Activated CD8-positive, alpha-beta memory T cell treated with anti-CD3 and anti-CD28 coated beads for 1 hour (primary cell): ENCODE data around the gene DNAH10.
"Not testable (repeated sequence)": the region's sequence is repeated elsewhere in the genome, so short reads cannot be mapped to it uniquely, and the experiment has no call there.

Experiments
- DNase-seq, 2 donors: peaks; one replicate each; pipeline ENCODE4 v3.0.0-alpha.2; 2020; ENCODE audit warnings: low read depth in 1 of 2; ENCODE audit errors: extremely low read depth in 1 of 2

DNAH10 gene

GRCh38 chr12:123788541-123788940 lies 26.4 kb downstream of the DNAH10 start:
- no peak for DNase-seq

GRCh38 chr12:123789422-123789821 lies 27.3 kb downstream of the DNAH10 start:
- DNase-seq = not testable (repeated sequence)

DNA sequence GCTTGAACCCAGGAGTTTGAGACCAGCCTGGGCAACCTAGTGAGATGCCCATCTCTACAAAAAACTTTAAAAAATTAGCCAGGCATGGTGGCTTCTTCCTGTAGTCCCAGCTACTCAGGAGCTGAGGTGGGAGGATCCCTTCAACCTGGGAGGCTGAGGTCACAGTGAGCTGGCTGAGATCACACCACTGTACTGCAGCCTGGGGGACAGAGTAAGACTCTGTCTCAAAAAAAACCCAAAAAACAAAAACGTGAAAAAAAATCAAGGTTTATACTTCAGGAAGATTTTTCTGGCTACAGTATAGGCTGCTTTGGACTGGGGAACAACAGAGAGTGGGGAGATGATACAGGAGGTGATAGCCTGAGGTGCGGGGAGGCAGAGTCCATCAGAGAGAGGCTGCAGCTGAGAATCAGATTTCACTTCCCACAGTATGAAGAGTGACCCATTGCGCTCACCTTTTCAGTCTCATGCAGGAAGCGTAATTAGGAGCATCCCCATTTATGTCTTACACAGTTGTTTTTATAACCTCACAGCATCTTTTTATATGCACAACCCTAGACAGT lies 28.9 kb downstream of the DNAH10 start:
- DNase-seq = no peak

DNA sequence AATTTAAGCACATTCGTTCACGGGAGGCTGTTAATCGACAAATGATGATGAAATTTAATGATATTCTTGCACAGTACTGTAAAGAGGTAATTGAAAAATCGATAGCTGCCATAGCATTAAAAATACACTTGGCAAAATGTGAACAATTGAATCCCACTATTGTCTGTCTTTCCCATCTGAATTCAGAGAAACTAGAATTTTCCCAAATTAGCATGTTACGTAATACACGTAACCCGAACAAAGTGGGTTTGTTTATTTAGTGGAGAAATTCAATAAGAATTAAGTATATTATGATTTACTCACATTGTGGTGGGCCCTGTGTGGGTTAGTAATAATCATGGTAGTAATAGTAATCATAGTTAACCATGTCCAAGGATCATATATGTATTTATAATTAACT lies 31.9 kb downstream of the DNAH10 start:
- DNase-seq = no peak

GRCh38 chr12:123798518-123798917 lies 36.4 kb downstream of the DNAH10 start:
- no peak for DNase-seq

GRCh38 chr12:123799227-123799626 lies 37.1 kb downstream of the DNAH10 start:
- DNase-seq = no peak

- DNase-seq = no peak
Observed at GRCh38 chr12:123801573-123802178, 39.6 kb downstream of the DNAH10 start.

DNA sequence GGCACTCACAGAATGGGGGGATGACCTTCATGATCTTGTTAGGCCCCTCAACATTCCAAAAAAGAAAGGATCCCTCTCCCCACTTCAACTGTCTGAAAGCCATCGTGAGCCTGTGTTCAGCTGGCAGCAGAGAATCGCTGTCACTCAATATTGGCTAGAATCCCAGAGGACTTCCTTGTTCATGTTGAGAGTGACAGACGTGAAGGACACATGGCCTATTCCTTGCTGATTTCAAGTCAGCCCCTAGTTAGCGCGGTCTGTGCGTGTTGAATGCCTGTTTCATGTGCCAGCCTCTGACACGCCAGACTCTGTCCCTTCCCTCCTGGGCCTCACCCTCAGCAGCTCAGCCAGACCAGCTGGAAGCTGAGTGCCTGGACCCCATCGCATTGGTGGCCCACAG lies 43.1 kb downstream of the DNAH10 start:
- DNase-seq = no peak

DNA sequence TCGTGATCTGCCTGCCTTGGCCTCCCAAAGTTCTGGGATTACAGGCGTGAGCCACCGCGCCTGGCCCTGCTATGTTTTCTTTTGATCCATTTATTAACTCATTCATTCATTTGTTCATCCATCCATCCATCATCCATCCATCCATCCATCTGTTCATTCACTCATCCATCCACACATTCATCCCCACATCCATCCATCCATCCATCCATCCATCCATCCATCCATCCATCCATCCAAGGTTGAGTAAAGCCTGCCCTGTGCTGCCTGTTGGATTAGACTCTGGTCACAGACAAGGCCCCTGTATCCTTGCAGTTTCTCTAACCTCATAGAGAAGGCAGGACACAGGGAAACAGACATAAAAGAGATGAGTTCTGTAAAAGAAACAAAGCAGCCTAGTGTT lies 44.9 kb downstream of the DNAH10 start:
- no peak for DNase-seq

DNA sequence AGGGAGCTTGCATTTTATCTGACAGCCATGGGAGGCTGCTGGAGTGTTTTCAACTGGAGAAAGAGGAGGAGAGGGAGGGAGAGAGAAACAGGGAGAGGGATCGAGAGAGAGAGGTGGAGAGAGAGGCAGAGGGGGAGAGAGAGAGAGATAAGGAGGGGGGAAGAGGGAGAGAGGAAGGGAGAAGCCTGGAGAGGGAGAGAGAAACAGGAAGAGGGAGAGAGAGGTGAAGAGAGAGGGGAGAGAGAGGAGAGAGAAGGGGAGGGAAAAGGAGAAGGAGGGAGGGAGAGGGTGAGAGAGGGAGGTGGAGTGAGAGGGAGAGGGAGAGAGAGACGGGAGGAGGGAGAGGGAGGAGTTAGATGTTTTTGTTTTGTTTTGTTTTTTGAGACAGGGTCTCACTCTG lies 45.6 kb downstream of the DNAH10 start:
- no peak for DNase-seq

- no peak for DNase-seq
Observed at GRCh38 chr12:123808167-123808566, 46.1 kb downstream of the DNAH10 start.

DNA sequence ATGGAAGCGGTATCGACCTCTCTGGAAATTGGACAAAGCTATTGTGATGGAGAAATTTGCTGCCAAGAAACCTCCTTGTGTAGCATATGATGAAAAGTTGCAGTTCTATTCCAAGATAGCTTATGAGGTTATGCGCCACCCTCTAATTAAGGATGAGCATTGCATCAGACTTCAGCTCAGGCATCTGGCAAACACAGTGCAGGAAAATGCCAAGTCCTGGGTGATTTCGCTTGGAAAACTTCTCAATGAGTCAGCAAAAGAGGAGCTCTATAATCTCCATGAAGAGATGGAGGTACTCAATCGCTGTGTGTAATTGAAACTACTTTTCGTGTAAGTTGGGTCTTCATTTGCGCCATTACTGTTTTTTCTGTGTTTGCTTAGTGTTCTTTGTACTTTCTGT lies 51.2 kb downstream of the DNAH10 start:
- no peak for DNase-seq

DNA sequence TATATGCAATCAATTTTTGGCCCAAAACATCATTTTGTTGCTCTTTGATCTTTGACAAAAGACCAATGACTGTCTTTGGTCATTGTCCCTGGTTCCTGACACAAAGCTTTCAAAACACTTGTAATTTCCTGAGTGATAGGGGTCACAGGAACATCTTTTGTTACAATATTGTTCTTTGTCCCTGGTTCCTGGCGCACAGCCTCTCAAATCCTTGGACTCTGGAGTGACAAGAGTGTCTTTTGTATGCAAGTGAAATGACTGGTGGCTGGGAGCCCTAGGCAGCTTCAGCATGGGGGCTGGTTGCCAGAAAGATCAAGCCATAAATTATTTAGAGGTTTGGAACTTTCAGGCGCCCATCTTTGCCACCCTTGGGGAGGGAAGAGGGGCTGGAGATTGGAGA lies 53.9 kb downstream of the DNAH10 start:
- DNase-seq = no peak

GRCh38 chr12:123816896-123817537 lies 54.9 kb downstream of the DNAH10 start:
- no peak for DNase-seq

GRCh38 chr12:123822804-123823203 lies 60.7 kb downstream of the DNAH10 start:
- no peak for DNase-seq

DNA sequence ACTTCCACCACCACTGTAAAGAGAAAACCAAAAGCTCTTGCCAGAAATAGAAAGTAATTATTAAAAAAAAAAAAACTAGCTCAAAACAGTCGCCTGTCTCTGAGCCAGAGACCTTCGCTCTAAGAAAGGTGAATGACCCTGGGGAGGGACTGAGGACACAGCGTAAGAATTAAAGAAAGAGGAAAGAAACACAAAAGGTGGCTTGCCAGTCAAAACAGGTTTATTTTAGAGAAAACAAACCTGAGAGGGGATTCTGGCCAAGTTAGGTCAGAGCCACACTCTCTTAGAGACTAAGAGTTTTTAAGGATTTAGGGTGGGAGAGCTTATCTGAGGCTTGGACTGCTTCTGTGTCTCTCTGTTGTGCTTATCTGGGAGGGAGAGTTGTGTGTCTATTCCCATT lies 66.0 kb downstream of the DNAH10 start:
- DNase-seq = no peak

DNA sequence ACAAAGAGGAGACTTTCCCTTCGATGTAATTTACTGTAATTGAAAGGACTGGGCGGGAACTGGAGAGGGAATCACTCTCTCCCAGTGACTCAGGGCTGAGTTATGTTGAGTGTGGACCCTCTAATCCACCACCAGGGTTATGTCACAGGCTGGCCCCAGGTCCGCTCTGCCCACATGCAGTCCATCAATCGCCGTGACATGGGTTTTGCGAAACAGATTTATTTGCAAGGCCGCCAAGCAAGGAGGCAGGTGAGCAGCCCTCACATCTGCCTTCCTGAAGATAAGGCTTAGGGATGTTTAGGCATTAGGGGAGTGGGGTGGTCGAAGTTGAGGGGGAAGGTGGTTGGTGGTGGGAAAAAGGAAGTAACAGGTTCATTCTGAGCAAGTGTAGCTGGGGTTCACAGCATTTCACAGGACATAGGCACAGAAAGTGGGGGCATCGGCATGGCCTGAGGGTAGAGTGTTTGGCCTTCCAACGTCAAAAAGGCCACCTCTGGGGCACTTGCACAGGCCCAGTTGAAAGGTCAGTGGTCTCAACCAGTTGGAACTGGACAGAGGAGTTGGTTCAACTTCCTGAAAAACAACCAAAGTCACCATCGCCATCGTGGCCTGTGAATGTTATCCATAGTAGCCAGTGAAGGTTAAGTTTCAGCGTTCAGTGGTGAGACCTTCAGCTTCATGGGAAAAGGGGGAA lies 66.9 kb downstream of the DNAH10 start:
- DNase-seq = no peak

- no peak for DNase-seq
Observed at GRCh38 chr12:123829561-123829960, 67.5 kb downstream of the DNAH10 start.

DNA sequence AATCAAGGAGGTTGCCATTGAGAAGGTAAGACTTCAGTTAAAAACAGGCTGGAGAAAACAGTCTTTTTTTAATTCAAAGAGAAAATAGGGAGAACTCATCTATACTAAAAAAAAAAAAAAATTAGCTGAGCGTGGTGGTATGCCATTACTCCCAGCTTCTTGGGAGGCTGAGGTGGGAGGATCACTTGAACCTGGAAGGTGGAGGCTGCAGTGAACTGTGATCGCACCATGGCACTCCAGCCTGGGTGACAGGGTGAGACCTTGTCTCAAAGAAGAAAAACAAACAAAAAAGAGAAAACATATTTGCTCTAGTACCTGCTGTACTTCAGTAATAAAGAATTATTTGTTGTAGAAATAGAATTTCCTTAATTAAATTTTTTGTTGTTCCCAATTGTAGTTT lies 68.6 kb downstream of the DNAH10 start:
- no peak for DNase-seq

GRCh38 chr12:123832052-123832451 lies 70.0 kb downstream of the DNAH10 start:
- no peak for DNase-seq

GRCh38 chr12:123833830-123834229 lies 71.7 kb downstream of the DNAH10 start:
- no peak for DNase-seq

DNA sequence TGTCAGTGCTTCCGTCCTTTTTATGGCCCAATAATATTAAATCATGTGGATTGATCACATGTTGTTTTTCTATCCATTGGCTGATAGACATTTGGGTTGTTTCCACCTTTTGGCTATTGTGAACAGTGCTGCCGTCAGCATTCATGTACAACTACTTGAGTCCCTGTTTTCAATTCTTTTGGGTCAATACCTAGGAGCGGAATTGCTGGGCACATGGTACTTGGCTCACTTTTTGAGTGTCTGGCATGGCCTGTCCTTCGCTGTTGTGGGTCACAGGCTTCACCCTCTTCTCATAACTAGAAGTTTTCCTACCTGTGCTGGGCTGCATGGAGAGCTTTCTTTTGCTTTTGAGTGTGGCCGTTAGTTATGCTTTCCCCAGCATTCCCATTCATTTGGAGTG lies 72.7 kb downstream of the DNAH10 start:
- no peak for DNase-seq
